T-helper 9 cell (primary cell): Measurements from ENCODE around the gene PPP1R3C.

Experiments
- DNase-seq: peaks from one replicate; pipeline ENCODE4 v3.0.0-alpha.2; 2020

PPP1R3C gene

DNA sequence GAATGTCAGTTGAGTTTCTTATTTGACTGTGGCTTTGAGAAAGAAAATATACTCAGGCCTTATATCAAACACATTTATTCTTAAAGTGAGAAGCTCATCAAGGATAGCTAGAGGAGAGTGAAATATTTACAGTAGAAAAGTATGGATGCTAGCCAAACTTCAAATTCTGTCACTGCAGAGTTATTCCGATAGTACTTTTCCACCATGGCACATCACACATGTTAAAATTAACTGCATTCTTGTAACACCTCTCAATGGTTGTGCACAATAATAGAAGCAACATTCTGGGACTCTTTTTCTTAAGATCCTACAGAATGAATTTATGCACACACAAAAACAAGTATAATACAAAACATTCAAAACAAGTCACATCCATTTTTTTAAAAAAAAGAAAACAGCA lies 4.5 kb downstream of the PPP1R3C start:
- no peak for DNase-seq

DNA sequence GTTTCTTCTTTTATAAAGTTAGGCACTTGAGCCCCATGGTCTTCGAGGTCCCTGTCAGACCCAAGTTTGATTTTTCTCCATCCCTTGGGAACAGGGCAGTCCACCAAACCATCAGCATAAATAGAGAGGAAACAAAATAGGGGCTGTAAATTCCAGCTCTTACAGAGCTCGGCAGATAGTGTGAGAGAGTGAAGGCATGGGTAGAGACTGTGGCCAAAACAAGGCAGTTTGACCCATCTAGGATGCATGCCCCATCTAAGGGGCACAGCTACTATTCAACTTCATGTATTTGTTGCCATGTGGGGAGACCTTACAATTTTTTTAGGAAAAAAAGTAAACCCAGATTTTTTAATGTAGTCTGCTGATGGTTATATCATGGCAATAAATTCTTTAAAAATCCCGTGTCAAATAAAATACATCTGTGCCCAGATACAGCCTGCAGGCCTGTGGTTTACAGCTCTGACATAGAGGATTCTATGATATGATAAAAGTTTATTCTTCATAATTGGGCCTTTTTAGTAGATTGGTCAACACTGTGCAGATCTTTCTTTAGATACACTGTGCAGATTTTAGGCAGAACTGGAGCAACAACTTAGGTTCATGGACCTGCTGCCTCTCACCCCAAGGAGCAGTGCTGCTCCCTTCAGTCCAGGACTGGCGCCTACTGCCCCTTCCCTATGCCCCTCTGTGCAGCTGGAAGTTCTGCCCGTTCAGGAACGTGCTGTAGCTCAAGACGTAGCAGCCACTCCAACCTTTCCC lies 5.3 kb downstream of the PPP1R3C start:
- DNase-seq, result no peak

DNA sequence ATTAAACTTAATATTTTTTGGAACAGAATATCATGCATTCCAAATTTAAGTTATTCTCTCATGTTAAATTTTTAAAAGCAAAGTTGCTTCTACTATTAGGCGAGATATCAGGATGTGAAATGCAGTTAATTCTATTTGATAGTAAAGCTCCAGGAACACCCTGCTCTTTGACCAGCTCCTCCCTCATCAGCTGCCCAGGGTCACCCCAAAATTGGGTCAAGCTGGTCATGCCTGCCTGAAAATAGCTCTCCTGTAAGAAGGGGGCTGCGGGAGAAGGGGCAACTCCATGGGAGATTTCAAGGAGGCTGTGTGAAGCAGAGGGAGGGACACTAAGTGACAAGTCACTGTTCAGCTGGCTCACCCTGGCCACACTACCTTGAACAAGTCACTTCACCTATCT lies 5.9 kb downstream of the PPP1R3C start:
- DNase-seq, result no peak

DNA sequence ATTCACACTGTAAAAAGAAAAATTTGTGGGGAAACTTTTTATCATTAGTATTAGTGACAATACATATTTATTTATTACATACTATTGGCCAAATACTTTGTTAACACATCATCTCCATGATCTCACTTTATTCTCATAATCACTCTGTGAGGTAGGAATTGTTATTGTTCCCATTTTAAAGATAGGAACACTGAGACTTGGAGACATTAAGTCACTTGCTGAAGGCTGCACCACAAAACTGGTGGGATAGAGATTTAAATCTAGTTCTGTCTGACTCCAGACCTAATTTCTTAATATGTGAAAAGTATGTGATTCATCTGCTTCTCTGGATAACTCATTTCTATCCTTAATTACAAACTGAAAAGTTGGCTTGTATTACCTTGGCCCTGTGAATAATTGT lies 8.2 kb downstream of the PPP1R3C start:
- DNase-seq, result no peak

DNA sequence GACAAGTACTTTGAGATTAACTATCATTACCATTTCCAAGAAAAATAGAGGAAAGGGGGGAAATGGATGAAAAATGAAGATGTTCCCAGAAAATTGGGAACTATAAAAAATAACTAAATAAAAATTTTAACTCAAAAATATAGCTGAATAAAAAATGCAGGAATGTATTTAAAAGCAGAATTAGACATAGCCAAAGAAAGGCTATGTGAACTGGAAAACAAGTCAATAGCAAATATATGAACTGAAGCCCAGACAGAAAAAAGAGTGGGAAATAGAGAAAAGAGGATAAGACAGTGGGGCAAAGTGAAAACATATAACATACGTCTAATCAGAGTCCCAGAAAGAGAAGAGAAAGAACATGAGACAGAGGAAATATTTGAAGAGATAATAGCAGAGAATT lies 10.3 kb downstream of the PPP1R3C start:
- no peak for DNase-seq

DNA sequence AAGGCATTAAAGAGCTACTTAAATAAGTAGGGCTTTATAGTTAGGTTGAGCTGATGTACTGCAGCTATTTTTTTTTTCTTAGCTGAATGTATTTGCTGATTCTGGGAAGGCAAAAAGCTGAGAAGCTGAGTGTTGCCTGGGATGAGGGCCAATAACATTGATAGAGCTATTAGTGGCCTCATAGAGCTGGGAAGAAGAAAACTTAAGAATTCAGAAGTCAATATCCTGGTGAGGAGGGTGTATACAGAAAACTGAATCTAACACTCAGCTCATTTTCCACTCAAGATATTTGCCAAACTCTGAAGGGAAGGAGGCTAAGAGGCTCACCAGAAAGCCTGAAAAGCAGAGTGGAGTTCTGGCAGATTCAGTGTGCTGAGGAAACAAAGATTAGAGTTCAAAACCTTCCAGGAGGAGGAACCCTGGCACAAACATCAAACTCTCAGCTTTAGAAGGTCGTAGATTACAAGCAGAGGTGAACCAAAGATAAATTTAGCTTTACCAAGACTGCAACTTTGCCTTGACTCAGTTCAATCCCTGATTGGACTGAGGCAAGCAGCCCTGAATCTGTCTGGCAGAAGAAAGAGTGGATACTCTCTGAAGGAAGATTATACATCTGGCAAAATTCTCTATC lies 11.3 kb downstream of the PPP1R3C start:
- DNase-seq, result no peak

DNA sequence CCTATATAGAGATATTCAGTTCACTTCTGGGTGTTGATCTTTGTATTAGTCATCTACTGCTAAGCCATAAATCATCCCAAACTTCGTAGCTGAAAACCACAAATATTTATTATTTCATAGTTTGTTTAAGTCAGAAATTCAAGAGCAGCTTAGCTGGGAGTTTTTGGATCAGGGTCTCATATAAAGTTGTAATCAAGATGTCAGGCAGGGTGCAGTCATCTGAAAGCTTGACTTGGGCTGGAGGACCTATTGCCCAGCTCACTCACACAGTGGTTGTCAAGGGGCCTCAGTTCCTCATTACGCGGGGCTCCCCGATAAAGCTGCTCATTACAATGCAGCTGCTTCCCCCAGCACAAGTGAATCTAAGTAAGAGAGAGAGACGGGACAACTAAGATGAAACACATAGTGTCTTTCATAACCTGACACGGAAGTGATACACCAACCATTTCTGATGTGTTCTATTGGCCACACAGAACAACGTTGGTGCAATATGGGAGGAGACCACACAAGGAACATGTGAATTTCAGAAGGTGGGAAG lies 15.7 kb downstream of the PPP1R3C start:
- DNase-seq, result no peak

DNA sequence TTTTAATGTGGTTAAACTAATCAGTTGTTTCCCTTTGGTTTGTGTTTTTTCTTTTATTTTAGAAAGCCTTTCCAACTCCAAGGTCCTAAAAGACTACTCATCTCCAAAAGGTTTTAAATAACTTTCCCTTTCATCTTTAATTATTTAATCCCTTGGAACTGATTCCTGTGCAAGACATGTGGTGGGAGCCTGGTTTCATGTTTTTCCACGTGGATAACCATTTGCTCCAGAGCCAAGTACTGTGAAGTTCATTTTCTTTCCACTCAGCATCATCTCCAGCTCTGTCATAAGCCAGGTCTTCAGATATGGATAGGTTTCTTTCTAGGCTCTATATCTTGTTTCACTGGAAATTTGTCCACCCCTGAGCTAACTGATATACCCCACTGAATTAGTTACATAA lies 16.7 kb downstream of the PPP1R3C start:
- no peak for DNase-seq

DNA sequence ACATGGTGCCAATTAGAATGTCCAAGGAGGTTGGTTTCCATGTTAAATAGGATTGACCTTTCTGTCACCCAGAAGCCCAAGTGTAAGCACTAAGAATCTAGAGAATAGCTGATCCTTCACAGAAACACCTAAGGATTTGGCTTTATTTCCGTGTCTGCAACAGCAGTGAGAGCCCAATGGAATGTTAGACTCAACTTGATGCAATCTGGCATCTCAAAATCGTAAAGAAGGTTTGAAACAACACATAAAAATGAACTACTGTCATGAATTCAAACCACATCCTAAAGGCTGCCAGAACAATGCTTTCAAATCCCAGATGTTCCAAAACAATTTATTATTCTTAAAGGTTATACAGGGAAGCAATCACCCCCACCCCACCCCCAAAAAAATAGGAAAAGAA lies 18.6 kb downstream of the PPP1R3C start:
- DNase-seq, result no peak

DNA sequence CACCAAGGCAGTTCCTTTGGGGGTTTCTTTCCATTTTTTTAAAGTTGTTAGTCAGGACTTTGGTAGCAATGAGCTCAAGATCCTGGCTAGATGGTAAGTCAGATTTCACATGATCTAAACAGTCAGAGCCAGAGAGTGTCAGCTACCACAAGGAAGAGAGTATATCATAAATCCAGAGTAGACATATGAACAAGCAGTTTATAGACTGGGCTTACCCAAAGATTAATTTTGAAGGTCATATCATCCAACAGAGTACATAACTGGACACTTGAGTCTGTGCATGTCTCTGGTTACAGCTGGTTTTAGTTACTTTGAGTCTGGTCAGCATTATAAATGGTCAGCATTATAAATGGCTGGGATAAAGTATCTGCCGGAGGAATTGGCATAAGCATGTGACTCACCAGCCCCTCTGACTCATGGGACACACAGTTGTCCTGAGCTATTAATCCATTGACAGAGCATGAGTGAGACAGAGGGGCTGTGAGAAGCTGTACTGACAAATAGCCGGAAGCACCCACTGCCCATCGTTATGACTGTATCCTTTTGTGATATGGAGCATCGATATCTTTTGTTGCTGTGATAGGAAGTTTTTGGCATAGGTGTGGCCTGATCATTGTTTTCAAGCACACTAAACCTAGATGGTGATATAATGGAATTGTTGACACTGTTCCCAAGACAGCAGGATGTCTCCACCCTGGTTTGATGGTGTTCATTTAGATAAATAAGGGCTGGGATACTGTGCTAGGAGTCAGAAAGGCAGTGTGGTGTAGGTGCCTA lies 19.3 kb downstream of the PPP1R3C start:
- DNase-seq, result no peak

DNA sequence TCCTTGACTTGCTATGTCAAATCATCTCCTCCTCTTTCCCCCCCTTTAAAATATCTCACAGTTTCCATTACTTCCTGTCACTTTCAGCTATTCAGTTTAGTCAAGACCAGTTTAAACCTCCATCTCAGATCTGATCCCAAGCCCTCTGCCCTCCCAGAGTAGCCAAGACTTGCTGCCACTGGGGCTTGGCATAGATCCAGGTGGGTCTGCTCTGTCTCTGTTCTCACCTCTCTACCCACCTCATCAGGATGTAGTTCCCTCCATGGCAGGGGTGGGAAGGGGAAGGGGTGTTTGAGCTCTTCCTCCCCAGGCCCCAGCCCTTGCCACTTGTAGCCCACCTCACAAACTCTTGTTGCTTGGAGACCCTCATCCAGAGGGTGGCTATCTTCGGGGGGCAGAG lies 22.0 kb downstream of the PPP1R3C start:
- no peak for DNase-seq

DNA sequence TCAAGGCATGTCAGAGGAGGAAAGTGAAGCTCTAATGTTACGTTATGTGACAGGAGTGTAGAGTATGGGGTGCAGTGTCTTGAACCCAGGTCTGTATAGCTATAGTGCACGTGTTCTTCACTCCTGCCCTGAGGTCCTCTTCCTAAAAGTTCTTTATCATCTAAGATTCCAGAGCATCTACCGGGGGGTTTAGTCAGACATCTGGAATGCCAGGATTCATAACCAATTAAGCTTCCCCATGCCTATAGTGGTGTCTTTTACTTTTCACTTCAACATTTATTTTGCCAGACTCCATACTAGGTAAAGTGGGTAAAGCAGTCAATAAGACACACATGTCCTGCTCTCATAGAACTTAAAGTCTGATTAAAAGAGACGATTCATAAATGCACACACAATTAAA lies 22.4 kb downstream of the PPP1R3C start:
- DNase-seq, result no peak

DNA sequence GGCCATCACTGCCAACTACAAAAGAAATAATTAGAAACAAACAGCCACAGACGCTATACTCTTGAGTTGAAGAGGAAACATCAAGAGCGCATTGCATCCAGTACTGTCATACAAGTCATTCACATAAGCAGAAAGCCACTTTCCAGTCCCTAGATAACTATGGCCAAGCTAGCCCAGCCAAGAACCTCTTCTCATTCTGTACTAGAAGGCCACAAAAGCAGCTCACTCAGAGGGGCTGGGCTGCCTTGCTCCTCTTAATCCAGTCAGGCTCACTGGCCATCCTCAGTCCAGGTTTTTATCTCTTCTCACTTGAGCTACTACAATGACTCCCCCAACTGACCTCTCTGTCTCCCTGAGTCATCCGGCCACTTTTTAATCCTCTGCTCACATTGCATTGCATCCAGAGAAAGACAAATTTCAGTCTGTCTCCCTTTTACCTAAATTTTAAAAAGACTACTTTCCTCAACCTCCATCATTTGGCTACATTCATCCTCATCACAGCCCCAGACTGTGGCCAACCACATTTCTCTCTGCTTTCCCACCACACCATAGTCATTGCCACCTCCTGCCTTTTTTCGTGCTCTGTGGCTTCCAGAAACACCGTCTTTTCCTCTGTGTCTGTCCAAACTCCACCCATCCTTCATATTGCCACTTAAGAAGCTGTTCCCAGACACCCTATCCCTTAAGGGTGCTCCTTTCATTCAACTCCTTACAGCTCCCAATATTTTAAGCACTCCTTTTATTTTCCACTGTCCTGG lies 25.0 kb downstream of the PPP1R3C start:
- DNase-seq, result no peak

DNA sequence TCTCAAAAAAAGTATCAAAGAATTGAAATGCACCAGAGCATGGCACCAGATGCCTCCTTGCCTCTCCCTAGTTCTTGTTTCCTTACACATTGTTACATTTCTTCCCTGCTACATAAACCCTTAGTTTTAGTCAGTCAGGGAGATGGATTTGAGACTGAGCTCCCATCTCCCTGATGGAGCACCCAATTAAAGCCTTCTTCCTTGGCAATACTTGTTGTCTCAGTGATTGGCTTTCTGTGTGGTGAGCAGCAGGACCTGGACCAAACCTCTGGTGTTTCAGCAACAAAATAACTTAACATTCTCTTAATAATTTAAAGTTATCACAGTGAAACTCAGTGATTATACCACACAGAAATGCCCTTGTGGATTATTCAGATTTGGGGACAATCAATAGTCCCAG lies 26.9 kb downstream of the PPP1R3C start:
- DNase-seq, result no peak

DNA sequence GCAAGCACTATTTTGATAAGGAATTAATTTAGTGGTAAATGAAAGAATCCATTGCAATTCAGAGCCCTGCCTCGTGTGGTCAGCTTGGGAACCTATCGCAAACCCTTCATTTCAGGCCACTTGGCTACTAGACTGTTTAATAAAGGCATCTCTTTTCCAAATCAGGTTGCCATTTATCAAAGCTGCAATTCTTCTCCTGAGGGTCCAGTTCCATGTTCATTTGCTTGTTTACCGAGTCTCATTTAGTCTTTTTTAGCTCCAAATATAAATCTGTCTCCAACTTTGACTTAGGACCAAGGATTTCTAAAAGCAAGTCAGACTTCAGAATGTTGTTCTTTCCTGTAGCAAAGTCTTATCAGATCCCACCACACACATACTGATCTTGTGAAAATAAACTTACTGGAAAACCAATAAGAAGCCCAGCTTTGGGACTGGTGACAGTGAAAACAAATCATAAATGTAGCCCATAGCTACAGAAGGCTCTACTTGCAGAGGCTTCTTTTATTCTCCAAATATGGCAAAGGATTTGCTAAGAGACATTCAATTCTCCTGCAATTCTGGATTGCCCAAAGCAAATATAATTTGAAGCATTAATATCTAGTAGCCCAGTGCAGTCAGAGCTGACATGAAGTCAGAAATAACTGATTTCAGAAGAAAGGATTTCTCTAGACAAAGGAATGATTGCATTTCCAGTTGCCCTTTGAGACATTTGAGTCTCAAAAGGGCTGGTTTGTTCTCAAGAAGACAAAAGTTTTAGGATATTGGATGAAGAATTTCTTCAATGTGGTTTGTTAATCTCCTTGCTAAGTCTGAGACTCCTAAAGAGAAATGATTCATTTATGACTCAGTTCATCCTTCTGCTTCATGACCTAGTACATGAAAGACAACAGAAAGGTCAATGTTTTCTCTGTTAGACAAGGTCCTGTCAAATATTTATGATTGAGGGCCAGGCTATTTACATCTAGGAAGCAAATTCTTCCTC lies 28.0 kb downstream of the PPP1R3C start:
- DNase-seq, result no peak

DNA sequence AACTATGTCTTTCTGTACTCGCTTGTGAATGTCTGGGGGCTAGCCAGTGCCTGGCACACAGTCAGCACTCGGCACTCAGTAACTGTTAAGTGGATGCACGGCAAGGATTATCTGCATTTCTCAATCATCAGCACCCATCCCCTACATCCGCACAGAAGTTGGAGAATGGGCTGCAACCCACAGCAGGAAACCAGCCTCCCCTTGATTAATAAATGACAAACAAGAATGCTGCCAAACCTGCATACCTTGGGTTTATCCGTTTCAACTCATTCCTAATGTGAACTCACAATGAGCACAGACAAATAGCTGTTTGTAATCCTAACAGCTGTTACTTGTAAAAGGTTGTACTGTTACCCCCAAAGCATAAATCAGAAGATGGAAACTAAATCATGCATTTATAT lies 28.9 kb downstream of the PPP1R3C start:
- DNase-seq, result no peak

DNA sequence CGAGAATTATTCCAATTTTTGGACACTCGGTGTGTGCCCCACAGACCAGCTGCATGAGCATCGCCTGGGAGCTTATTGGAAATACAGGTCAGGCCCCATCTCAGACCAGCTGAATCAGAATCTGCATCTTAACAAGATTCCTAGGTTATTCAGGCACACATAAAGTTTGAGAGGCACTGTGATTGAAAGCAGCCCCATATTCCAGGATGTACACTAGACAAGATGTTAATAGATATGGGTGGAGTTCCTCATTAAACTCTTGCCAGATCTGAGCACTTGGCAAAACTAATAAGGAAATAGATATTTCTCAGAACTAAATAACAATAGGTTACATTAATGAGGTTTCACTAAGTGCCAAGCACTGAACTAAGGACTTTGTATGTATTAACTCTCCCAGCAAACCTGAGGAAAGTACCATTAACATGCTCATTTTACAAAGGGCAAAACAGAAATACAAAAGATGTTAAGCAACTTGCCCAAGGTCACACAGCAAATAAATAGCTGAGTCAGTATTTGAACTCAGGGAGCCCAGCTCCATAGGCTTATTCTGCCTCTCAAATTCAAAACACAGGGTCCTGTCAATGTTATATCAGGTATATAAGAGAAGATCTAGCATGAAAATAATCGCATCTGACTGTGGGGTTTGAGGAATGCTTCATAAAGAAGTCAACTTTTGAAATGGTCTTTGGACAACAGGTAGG lies 29.9 kb downstream of the PPP1R3C start:
- DNase-seq, result no peak

DNA sequence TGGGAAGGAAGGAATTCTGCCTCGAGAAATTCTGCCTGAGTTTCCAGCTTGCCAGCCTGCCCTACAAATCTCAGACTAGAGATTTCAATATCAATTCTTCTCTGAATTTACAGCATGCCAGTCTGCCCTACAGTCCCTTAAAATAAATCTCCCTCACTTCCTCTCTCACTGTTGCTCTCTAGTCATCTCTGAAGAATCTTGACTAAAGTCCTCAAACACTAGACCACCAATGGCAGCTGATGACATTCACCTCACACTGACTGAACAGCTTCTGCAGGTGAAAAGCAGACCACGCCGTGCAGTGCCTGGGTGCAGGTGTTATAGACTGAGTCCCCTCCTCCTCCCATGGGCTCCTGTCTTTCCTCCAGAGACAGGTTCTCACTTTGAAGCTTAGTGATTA lies 30.4 kb downstream of the PPP1R3C start:
- DNase-seq, result no peak

DNA sequence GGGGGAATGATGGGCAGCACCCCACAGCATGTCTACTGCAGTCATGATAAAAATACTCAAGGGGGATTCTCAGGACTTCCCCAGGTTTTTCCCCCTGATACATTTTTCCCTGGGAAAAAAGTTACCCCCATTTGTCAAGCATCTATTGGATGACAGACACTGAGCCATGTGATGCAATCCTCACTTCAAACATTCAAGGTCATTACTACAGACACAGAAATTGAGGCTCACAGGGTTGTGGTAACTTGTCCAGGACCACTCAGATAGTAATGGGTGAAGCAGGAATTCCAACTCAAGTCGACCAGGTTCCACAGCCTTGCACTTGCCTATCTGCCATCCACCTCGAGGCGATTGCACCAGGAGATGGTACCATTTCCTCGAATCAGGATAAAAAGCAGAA lies 31.7 kb downstream of the PPP1R3C start:
- no peak for DNase-seq

DNA sequence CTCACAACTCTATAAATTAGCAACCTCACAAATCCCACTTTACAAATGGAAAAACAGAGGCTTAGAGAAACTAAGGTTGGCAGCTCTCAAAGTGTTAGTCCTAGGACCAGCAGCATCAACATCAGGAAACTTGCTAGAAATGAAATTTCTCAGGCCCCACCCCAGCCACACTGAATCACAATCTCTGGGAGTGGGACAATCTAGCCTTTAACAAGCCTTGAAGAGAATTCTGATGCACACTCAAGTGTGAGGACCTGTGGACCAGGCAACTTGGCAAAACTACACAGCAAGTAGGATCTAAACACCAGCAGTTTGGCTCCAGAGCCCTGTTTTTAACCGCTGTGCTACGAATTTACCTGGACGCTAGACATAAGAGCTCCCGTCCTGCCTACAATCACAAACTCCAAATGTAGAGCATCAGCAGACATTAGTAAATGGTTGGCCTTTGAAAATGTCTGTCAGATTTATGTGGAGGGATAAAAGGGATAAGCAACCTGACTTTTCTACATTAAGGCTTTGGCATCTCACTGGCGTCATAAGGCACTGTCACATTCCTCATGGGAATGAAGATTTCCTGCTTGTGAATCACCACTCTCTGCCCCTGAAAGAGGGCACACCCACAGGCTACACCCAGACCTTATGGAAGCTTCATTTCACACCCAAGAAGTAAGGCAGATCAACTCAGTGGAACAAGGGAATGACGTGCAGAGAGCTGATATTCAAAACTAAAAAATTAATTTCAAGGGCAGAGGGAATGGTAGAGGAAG lies 34.5 kb downstream of the PPP1R3C start:
- DNase-seq, result no peak
